Stimulated activated CD4-positive, alpha-beta T cell treated with anti-CD3 and anti-CD28 coated beads, TNF-alpha, amount 100 ng/mL, for 4 hours (primary cell): ENCODE results near the gene TIGD7.

Experiments used
- DNase-seq, 3 experiments: peaks; one replicate each; pipeline ENCODE4 v3.0.0-alpha.2; 2020; ENCODE audit warnings: low read depth in 3 of 3

TIGD7 gene, protein sequence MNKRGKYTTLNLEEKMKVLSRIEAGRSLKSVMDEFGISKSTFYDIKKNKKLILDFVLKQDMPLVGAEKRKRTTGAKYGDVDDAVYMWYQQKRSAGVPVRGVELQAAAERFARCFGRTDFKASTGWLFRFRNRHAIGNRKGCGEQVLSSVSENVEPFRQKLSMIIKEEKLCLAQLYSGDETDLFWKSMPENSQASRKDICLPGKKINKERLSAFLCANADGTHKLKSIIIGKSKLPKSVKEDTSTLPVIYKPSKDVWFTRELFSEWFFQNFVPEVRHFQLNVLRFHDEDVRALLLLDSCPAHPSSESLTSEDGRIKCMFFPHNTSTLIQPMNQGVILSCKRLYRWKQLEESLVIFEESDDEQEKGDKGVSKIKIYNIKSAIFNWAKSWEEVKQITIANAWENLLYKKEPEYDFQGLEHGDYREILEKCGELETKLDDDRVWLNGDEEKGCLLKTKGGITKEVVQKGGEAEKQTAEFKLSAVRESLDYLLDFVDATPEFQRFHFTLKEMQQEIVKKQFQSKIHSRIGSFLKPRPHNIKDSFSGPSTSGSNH

DNA sequence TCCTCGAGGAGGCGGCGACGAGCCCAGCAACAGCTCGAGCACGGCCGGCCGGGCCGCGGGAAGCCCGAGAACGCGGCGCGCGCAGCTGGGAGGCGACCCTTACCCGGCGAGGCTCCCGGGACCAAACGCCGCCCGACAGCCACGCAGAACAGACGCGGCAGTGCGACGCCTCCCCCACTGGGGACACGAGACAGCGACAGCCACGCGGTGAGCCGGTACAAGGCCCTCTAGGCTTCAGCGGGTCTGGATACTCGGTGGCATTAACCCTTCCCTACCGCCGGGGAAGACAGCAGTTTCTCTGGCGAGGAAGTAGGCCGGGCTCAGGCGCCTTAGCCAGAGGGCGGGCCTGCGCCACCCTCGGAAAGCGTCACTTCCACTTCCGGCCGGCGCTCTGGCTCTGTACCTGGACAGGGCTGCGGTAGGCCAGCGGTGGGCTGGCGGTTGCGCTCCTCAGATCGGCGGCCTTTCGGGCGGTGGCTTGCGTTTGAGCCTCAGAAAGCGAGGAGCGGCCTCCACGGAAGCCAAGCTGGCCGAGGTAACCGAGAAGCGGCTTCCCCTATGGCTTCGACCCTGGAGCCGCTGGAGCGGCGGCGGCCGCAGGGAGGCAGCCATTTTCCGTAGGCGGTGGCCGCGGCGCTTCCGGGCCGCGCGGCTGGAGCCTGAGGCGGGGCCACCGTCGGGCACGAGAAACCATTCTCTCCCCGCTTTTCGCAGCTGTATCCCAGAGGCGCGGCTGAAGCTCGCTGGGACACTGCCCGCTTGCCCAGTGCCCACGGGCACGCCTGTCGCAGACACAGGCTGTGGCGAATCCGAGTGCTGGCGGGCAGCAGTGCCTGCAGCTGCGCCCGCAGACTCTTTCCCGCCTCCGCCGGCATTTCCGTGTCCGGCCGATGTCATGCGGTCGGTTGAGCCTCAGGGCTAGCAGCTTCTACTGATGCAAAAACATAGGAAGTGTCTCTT lies at the start of gene TIGD7, which contains the start of gene ZNF75A:
Gene TIGD7 (minus strand): TSS at position 322 of the 960 bp plus-strand sequence. CDS start 4,816 bp downstream, outside the sequence.
Gene ZNF75A (plus strand): TSS at position 389 of the 960 bp plus-strand sequence. CDS start 2,932 bp downstream, outside the sequence.
- DNase-seq: peak; percentile 62 to 65 (median 63)

DNA sequence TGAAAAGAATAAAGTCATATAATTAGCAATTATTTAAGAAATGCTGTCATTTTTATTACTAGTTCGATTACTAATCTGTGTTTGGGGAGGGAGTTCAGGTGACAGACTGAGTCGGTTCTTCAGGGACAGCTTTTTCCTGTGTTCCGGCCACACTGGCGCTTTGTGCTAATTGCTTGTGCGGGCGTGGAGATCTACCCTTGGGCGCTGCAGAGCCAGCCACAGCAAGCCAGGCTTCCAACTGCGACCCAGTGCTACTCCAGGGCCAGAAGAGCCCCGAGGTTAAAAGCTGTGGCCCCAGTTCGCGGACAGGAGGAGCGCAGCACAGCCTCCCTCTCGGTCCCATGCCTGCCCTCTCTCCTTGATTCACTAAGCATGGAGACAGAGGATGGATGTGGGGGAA lies 43.9 kb upstream of the TIGD7 start:
- no peak for DNase-seq

DNA sequence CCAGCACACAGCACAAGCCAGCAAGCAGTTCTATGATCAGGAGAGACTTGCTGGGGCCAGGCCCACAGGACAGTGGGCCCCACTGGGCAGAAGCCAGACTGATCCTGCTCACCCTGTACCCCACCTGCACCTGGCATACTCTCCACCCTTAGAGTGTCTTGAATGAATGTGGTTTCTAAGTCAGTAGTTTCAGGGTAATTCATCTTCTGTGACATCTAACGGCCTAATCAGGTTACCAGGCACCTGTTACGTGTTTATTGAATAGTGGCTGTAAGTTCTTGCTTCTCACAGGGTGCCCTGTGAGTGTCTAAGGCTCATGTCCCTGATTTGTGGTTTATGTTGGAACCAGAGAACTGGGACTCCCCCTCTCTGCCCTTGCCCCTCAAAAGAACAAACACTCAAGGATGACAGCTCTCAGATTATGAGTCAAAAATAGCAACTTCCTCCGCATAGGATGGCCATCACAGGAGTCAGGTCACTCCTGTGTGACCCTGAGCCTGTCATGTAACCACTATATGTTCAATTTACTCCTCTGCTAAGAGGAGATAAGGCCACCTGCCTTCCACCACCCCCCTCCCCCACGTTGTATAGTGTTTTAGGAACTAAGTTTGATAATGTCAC lies 43.4 kb upstream of the TIGD7 start:
- DNase-seq: no peak

DNA sequence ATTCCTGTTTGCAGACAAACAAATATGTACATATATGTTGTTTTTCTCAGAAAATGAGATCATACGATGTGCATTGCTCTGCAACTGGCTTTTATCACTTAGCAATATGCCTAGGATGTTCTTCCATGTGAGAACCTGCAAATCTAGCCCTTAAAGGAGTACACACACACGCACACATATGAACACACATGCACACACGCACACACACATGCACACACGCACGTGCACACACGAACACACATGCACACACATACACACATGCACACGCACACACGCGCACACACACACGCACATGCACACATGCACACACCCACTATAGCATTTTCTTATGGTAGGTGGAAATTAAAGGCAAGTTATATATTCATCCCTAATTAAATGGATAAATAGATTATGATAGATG lies 42.4 kb upstream of the TIGD7 start:
- DNase-seq: no peak

DNA sequence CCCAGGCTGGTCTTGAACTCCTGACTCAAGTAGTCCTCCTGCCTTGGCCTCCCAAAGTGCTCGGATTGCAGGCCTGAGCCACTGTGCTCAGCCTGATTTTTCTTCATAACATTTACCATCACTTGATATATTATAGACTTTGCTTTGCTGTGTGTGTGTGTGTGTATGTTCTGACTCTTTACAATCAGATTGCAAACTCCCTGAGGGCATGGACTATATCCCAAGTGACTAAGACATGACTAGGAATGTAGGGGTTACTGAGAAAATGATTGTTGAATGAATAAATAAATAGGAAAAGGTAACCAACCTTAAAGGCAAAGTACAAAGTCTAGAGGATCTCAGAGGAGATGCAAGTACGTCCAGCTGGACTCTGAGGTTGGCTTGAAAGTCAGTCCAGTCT lies 40.8 kb upstream of the TIGD7 start:
- DNase-seq: no peak

DNA sequence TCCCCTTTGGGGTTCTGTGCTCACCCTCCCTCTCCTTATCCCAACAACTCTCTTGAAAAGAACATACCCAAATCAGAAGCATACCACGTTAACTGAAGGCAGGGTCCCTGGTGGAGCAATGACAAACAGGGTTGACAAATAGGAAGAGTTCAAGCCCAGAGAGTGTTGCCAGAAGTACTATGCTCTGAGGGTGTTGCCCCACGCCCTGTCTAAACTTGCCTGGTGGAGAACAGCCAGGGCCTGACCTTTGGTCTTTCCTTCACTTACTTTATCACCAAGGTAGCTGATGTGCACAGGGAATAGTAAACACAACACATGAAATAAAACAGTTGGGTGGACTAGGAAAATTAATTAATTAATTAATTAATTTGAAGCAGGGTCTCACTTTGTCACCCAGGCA lies 23.4 kb upstream of the TIGD7 start:
- DNase-seq: no peak

DNA sequence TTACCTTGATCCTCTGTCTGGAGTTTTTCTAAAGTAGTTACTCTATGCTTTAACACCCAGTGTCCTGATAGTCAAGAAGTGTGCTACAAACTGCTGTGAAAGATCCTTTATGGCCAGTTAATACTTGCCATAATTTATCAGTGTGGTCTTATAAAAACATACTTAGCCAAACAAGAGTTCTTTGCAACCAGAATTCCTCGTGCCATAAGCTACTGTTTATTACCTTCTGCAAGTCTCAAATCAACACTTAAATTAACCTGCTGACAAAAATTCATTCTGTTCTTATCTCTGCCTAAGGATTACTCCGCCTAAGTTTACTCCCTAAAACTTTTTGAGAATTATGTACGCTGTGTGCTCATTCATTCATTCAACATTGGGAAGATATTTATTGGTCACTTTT lies 22.9 kb upstream of the TIGD7 start:
- no peak for DNase-seq

DNA sequence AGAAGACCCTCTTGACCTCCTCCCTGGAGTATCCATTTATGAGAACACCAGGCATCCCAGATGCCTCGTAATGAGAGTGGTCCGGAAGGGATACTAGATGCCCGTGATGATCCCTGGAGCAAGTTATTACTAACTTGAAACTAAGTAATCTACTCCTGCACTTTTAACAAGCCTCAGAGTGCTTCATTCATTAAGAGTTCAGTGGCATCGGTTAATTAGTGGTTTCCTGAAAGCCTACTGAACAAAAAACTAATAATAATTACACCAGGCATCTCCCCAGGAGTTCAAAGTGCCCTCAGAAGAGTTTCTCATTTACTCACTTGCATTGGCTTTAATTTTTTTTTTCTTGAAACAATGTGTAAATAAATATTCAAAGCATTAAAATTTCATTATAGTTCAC lies 22.3 kb upstream of the TIGD7 start:
- DNase-seq: no peak

DNA sequence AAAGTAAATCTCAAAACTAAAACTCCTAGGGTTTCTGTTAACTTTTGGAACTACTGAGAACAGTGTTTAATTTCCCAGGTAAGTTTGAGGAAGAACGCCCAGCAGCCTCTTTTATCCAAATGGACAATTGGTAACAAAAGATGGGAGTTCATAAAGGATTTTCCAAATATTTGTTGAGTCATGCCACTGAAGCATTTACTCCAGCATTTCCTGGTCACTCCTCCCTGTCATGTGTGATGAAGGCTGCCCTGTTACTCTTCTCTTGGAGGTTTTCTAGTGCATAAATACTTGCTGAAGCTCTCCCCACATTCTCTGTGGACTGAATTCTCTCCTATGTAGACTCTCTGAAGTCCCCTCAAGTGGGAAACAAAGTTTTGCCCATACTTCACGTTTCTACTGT lies 16.6 kb upstream of the TIGD7 start:
- no peak for DNase-seq

DNA sequence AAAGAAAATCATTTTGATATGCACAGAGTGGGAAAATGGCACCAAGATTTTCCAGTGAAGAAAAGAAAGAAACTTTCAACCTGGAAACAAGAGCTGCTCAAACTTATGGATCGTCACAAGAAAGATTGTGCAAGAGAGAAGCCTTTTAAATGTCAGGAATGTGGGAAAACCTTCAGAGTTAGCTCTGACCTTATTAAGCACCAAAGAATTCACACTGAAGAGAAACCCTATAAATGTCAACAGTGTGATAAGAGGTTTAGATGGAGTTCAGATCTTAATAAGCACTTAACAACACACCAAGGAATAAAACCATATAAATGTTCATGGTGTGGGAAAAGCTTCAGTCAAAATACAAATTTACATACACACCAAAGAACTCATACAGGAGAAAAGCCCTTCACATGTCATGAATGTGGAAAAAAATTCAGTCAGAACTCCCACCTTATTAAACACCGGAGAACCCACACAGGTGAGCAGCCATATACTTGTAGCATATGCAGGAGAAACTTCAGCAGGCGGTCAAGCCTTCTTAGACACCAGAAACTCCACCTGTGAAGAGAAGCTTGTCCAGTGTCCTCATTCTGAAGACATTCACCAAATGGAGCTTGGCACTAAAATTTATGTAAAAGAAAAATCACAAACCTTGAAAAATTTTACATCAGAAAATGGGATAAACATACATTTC lies 12.2 kb upstream of the TIGD7 start:
- no peak for DNase-seq

DNA sequence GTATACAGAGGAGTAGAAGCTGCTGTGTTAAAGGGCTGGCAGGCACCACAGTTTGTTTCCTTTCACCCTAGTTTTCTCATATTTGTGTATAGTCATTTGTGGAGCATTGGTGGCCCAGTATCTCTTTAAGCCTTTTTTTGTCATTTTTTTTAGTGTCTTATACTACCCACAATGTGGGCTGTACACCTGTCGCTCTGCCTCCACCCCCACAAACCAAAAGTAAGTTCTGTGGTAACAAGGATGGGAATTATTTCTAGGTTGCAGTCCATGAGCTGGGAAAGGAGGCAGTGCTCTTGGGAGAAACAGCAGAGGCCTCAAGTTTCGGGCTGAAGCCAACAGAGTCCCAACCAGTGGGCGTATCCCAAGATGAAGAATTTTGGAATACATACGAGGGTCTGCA lies 6.3 kb upstream of the TIGD7 start:
- no peak for DNase-seq

DNA sequence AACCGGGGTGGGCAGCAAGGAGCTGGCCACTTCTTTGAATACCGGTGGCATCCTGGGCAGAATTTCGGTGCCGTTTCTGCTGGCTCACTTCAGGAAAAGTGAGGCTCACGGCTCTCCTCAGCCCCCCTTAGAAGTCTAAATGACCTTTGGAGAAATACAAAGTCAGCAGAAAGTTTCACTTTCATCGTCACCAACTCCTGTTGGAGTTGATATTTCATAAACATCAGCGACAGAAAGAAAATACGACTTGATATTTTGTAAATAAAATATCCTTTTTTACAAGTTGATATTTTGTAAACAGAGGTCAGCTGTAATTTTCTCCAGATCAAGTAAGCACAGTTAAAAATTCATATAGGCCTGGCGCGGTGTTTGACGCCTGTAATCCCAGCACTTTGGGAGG lies 848 bp upstream of the TIGD7 start:
- DNase-seq: no peak

DNA sequence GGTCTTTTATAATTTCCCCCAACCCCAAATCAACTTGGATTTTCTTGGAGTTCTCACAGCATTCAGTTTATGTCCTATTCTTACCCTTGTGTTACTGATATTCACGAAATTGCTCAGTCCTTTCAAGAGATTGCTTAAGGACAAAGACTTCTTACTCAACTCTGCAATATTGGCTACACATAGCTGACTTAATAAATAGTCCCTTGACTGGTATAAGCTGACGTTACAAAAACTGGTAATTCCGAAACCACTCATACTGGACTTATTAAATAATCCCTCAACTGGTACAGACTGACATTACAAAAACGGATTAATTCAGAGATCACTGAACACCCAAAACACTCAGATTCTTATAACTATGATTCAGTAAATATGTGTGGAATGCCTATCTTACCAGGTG lies 860 bp downstream of the TIGD7 start:
- DNase-seq: no peak

DNA sequence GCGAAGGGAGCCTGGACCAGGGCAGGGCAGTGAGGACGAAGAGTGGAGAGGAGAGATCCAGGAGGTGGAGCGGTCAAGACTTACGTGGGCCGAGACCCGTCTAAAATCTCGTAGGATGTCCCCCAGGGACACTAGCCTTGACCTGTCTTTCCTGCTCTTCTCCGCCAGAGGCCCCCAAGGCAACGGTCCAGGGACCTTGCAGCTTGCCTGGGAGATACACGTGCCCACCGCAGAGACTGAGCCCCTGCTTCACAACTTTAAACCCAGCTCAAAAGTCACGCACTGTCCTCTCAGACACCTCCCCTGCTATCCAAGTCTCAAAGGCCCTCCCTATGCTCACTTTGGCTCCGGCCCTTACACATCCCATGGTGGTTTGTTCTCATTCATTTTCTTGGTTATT lies 9.4 kb downstream of the TIGD7 start:
- DNase-seq: no peak

DNA sequence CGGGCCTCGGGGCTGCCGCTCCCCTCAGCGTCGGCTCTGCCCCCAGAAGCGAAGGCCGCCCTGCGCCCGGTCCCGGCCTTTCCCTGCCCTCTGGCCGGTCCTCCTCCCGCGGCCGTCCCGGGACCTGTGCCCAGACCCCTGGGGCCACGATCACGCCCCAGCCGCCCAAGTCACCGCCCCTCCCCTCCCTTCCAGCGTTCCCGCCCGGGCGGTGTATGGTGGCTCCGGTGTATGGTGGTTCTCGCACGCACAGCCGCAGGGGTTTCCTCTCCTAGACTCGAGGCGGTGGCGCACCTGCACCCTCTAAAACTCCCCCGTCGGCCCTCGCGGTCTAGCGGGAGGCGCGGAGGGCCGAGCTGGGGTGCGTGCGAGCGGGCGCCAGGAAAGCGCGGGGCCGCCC lies 10.0 kb downstream of the TIGD7 start:
- DNase-seq: no peak

DNA sequence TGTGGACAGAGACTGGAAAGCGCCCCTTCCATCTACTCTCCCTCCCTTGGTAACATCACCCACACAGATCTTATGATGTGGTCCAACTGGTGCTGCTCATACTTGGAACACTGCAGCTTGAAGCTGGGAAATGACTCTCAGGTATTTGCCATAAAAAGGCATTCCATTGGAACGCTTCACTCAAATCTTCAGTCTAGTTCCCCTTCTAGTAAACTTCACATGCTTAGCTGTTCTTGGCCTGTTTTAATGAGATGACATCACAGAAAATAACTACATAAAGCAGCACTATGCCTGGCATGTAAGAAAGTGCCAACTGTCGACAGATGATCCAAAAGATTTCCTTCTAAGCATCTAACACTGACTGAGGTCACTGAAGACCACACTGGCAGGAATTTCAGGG lies 12.6 kb downstream of the TIGD7 start:
- no peak for DNase-seq

DNA sequence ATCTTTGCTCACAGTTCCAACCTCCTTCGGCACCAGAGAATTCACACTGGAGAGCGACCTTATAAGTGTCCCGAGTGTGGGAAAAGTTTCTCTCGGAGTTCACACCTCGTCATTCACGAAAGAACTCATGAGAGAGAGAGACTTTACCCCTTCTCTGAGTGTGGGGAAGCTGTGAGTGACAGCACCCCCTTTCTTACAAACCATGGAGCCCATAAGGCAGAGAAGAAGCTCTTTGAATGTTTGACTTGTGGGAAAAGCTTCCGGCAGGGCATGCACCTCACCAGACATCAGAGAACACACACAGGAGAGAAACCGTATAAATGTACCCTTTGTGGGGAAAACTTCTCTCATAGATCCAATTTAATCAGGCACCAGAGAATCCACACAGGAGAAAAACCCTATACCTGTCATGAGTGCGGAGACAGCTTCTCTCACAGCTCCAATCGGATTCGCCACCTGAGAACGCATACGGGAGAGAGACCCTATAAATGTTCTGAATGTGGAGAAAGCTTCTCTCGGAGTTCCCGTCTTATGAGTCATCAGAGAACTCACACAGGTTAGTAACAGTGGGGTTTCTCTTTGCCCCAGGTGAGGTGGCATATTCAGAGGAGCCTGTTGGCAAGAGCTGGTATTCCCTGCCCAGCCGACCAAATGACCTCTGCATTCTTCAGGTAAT lies 15.1 kb downstream of the TIGD7 start:
- no peak for DNase-seq

DNA sequence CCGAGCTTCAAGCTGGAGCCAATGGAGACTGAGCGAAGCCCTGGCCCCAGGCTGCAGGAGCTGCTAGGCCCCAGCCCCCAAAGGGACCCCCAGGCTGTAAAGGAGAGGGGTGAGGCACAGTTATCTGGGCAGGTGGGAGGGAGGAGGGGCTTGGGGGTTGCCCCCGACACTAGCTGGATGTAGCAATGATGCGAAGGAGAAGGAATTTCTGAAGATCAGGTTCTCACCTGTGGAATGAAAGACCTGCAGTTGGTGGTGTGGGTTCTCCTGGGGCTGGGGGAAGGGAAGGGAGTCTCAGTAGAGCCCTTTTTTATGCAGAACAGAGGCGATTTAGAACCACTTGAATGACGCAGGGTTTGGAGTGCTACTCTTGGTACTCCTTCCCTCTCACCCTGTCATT lies 20.1 kb downstream of the TIGD7 start:
- no peak for DNase-seq

DNA sequence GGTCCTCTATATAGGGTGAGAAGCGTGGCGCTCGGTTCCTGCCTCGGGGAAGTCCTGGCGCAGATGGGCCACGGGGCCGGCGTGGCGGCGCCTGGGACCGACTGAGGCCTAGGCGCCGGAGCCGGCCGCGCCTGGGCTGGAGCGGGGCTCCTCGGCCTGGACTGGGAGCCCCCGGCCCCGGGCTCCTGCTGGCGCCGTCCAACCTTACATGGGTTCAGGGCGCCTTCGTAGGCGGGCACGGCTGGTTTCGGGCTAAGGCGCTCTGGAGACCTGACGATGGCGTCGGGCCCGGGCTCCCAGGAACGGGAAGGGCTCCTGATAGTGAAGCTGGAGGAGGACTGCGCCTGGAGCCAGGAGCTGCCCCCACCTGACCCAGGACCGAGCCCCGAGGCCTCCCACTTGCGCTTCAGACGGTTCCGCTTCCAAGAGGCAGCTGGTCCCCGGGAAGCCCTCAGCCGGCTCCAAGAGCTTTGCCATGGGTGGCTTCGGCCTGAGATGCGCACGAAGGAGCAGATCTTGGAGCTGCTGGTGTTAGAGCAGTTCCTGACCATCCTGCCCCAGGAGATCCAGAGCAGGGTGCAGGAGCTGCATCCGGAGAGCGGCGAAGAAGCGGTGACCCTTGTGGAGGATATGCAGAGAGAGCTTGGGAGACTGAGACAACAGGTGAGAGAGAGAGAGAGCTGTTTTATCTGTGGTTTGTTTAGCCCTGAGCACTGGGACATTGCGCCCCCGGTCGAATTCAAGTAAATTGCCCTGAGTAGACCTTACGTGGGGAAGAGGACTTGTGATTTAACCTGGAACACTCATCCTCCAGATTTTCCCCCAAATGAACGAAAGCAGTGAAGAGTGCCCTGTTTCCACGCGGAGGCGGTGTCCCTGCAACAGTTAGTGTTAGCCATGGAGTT lies 21.4 kb downstream of the TIGD7 start:
- DNase-seq: no peak
